Thoracic aorta (tissue), 2 donors: Measurements from ENCODE around the gene ARPC5L. TPM values are rescaled to one million over a fixed set of nuclear protein-coding genes. Genes with fewer than 3 reads are reported as not detected.

Experiments
- ATAC-seq: fragments of 150-250 bp; one replicate; pipeline ENCODE4 v1.8.0; 2017; ENCODE audit warnings: low read depth; ENCODE audit not compliant: insufficient number of reproducible peaks, low FRiP score
- DNase-seq: peaks from one replicate; pipeline ENCODE4 v3.0.0-alpha.2; 2020; ENCODE audit warnings: low spot score
- H3K27ac ChIP-seq, 2 donors: fragments of 200-600 bp; sonication (generic); 1 replicate in 1 of 2; 2 replicates in 1 of 2; pipeline ENCODE4 v1.5.1; 2016; ENCODE audit warnings: mild to moderate bottlenecking in 2 of 2, moderate library complexity in 2 of 2
- H3K27me3 ChIP-seq: fragments of 200-600 bp; sonication (generic); replicated peaks from 2 replicates; pipeline ENCODE4 v1.6.0; 2016; ENCODE audit warnings: mild to moderate bottlenecking; ENCODE audit not compliant: insufficient read depth
- H3K36me3 ChIP-seq: fragments of 200-600 bp; sonication (generic); one replicate; pipeline ENCODE4 v1.5.1; 2016
- H3K4me1 ChIP-seq, 2 donors: fragments of 200-600 bp; sonication (generic); 1 replicate in 1 of 2; 2 replicates in 1 of 2; pipeline versions ENCODE4 v1.5.1 to v1.6.0; 2016; ENCODE audit warnings: low read depth in 2 of 2, mild to moderate bottlenecking in 1 of 2; ENCODE audit not compliant: control insufficient read depth in 1 of 2
- H3K4me3 ChIP-seq: fragments of 200-600 bp; sonication (generic); 2 replicates; pipeline ENCODE4 v1.5.1; 2016; ENCODE audit warnings: mild to moderate bottlenecking
- H3K9me3 ChIP-seq: fragments of 200-600 bp; sonication (generic); 2 replicates; pipeline ENCODE4 v1.5.1; 2016
- total RNA-seq, 2 donors: library from RNA; depleted of rRNA; stranded (reverse); fragments of >200 nt; gene quantifications; one replicate each; pipeline versions ENCODE4 v1.1.0 to v1.2.3, GENCODE V29; 2016
- TF ChIP-seq, protein P1 (sequence below): fragments of 200-600 bp; sonication (generic); IDR thresholded peaks from one replicate; pipeline ENCODE4 v1.5.1; 2019; ENCODE audit warnings: antibody characterized with exemption

The ARPC5L gene
- total RNA-seq, 2 donors from 2014 or later = 14.1 to 22.8 TPM

DNA sequence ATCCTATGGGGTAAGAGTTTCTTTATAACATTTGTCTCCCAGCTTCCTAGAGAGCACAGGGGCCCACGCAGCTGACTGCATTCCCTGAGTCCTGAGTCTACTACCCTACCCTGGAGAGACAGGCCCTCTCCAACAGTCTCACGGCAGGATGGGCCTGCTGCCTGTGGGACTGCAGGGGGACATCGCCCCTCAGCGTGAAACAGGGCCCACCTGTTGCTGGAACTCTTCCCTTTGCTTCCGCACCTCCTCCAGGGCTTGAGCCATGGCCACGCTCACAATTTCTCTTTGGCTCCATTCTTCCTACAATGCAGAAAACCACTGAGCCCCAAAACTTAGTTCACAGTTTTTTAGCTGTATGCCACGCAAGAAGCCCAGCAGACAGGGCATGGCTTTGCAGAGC is 28.2 kb downstream of the ARPC5L start:
- Histone ChIP-seq H3K4me3 (no peak overlapping the region), H3K27me3 (no peaks in the 10 kb centered on the region), H3K9me3 (no peaks in the 10 kb centered on the region), H3K36me3 (peaks cover 61% of the 10 kb centered on the region), H3K4me1 (no peaks in the 10 kb centered on the region), H3K27ac (no peak overlapping the region)
- no peak for DNase-seq
- no peak for ATAC-seq
- TF ChIP-seq, protein P1, sequence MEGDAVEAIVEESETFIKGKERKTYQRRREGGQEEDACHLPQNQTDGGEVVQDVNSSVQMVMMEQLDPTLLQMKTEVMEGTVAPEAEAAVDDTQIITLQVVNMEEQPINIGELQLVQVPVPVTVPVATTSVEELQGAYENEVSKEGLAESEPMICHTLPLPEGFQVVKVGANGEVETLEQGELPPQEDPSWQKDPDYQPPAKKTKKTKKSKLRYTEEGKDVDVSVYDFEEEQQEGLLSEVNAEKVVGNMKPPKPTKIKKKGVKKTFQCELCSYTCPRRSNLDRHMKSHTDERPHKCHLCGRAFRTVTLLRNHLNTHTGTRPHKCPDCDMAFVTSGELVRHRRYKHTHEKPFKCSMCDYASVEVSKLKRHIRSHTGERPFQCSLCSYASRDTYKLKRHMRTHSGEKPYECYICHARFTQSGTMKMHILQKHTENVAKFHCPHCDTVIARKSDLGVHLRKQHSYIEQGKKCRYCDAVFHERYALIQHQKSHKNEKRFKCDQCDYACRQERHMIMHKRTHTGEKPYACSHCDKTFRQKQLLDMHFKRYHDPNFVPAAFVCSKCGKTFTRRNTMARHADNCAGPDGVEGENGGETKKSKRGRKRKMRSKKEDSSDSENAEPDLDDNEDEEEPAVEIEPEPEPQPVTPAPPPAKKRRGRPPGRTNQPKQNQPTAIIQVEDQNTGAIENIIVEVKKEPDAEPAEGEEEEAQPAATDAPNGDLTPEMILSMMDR = no peak

DNA sequence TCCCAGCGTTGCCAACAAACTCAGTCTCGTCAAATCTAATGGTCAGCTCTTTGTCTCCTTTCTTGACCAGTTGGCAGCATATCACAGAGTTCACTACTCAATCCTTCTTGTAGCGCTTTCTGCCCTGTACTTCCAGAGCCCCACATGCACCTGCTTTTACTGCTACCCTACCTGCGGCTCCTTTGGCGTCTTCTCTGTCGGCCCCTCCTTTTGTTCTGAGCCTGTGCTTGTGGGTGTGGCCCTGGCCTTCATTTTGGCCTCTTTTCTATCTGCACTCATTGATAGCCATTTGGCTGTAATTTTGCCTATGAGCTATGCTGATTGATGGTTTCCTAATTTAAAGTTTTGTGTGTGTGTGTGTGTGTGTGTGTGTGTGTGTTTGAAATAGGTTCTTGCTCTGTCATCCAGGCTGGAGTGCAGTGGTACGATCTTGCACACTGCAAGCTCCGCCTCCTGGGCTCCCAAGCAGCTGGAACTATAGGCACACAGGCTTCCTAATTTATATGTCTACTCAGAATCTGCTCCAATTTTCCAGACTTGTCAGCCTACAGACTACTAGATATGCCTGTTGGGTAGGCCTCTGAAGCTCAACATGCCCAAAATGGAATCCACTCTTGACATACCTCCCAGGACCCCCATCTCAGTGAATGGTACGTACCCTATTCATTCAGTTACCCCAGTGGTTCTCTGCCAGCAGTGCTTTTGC is 32.3 kb downstream of the ARPC5L start:
- Histone ChIP-seq H3K27me3 (no peaks in the 10 kb centered on the region), H3K4me1 (no peaks in the 10 kb centered on the region), H3K27ac (no peak overlapping the region), H3K4me3 (no peak overlapping the region), H3K36me3 (peaks cover 39% of the 10 kb centered on the region), H3K9me3 (no peaks in the 10 kb centered on the region)
- DNase-seq (no peak), ATAC-seq (no peak)
- TF ChIP-seq, protein P1 = no peak

DNA sequence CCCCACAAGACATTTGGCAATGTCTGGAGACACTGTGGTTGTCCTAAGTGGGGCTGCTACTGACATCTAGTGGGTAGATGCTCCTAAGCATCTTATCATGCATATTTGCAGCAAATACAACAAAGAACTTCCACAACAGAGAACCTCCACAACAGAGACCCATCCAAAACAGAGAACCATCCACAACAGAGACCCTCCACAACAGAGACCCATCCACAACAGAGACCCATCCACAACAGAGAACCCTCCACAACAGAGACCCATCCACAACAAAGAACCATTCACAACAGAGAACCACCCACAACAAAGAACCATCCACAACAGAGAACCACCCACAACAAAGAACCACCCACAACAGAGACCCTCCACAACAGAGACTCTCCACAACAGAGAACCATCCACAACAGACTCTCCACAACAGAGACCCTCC is 32.8 kb downstream of the ARPC5L start:
- no peaks in the 10 kb centered on the region for H3K27me3 ChIP-seq
- ATAC-seq (no peak), DNase-seq (no peak)
- no peak overlapping the region for H3K27ac ChIP-seq
- TF ChIP-seq, protein P1 = no peak
- no peaks in the 10 kb centered on the region for H3K4me1 ChIP-seq
- peaks cover 43% of the 10 kb centered on the region for H3K36me3 ChIP-seq
- no peak overlapping the region for H3K4me3 ChIP-seq
- H3K9me3 ChIP-seq = no peaks in the 10 kb centered on the region

DNA sequence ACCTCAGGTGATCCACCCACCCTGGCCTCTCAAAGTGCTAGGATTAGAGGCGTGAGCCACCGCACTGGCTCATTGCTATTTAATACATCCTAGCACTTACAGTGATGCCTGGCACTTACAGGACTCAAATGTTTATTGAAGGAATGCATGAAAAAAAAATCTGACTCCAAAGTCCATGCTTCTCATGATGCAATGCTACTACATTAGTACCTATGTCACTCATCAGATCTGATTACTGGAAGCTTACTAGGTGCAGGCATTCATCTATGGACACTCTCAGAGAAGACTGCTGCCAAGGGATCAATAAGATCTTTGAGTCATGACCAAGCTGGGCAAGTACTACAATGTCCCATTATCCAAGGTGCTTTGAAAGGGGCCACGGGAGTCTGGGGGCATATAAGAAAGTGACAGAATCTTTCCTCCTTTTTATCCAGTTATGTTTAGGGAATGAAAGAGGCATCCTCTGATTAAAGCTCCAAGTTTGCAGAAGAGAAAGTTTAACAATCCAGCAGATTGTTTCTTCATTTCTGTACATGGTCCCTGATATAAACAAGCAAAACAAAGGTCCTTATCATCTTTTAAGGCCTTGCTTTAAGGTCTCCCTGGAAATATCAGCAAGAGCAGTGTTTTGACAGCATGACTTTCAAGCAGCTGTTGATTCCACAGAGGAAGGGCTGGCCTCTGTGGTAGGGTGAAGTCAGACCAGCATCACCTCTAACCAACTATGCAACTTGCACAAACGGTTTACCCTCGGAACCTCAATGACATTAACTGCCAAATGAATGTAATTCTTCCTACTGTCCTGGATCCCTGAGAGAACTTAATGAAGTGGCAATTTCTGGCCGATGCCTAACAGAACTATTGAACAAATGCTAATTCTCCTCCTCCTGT is 35.9 kb downstream of the ARPC5L start:
- Histone ChIP-seq H3K36me3 (peaks cover 34% of the 10 kb centered on the region), H3K27ac (no peak overlapping the region), H3K9me3 (no peaks in the 10 kb centered on the region), H3K27me3 (no peaks in the 10 kb centered on the region), H3K4me3 (no peak overlapping the region), H3K4me1 (no peaks in the 10 kb centered on the region)
- TF ChIP-seq, protein P1 = no peak
- ATAC-seq = no peak
- no peak for DNase-seq

DNA sequence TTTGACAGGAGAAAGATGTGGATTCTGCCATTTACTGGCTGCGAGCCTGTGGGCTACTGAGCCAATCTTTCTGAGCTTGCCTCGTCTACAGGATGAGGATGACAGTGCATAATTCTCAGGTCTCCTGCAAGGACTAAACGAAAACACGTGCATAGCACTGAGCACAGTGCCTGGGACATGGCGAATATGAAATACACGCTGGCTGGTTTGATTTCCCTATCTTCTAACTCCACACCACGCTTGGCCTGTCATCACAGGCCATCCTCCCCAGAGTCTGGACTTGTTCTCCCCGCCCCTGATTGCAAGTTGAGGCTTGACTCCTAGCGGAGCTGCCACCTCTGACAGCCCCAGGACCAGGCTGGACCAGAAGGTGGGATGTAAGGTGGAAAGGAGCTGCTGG is 37.9 kb downstream of the ARPC5L start:
- Histone ChIP-seq H3K27me3 (no peaks in the 10 kb centered on the region), H3K9me3 (no peaks in the 10 kb centered on the region), H3K27ac (no peak overlapping the region), H3K4me1 (no peaks in the 10 kb centered on the region), H3K36me3 (peaks cover 27% of the 10 kb centered on the region), H3K4me3 (no peak overlapping the region)
- DNase-seq (no peak), ATAC-seq (no peak)
- TF ChIP-seq, protein P1 = no peak
